Measurements from ENCODE around the gene KCTD1.

The KCTD1 gene

GRCh38 chr18:26532367-26533340 is 15.7 kb downstream of the KCTD1 start:
- H3K4me3 ChIP-seq (ENCODE audit: low read depth, low read length): no peak overlapping the region
- TF ChIP-seq, protein P1, sequence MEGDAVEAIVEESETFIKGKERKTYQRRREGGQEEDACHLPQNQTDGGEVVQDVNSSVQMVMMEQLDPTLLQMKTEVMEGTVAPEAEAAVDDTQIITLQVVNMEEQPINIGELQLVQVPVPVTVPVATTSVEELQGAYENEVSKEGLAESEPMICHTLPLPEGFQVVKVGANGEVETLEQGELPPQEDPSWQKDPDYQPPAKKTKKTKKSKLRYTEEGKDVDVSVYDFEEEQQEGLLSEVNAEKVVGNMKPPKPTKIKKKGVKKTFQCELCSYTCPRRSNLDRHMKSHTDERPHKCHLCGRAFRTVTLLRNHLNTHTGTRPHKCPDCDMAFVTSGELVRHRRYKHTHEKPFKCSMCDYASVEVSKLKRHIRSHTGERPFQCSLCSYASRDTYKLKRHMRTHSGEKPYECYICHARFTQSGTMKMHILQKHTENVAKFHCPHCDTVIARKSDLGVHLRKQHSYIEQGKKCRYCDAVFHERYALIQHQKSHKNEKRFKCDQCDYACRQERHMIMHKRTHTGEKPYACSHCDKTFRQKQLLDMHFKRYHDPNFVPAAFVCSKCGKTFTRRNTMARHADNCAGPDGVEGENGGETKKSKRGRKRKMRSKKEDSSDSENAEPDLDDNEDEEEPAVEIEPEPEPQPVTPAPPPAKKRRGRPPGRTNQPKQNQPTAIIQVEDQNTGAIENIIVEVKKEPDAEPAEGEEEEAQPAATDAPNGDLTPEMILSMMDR (IDR thresholded peaks at IDR 0.05; ENCODE audit: low read depth, low read length, missing control alignments): no peak
- no peak for DNase-seq (ENCODE audit: low read depth)

GRCh38 chr18:26531605-26532298 is 16.6 kb downstream of the KCTD1 start:
- DNase-seq (ENCODE audit: low read depth): no peak
- H3K4me3 ChIP-seq (ENCODE audit: low read depth, low read length): no peak overlapping the region
- TF ChIP-seq, protein P1 (IDR thresholded peaks at IDR 0.05; ENCODE audit: low read depth, low read length, missing control alignments): no peak

DNA sequence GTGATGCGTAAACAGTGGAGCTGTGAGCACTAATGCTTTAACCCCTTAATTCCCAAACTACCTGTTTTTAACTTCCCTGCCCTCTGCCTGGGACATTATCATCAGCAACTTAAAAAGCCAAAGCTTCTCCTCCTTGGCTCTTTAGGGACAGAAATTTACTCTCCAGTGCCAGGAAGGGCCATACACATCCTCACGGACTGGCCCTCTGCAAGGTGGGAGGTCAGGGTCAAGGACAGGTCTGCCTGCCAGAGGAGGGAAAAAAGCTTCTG is 21.5 kb downstream of the KCTD1 start:
- TF ChIP-seq, protein P1 (IDR thresholded peaks at IDR 0.05; ENCODE audit: low read depth, low read length, missing control alignments): no peak
- H3K4me3 ChIP-seq (ENCODE audit: low read depth, low read length): no peak overlapping the region
- DNase-seq (ENCODE audit: low read depth): no peak

GRCh38 chr18:26526128-26526965 is 22.0 kb downstream of the KCTD1 start:
- TF ChIP-seq, protein P1 (IDR thresholded peaks at IDR 0.05; ENCODE audit: low read depth, low read length, missing control alignments): no peak
- H3K4me3 ChIP-seq (ENCODE audit: low read depth, low read length): no peak overlapping the region
- no peak for DNase-seq (ENCODE audit: low read depth)

DNA sequence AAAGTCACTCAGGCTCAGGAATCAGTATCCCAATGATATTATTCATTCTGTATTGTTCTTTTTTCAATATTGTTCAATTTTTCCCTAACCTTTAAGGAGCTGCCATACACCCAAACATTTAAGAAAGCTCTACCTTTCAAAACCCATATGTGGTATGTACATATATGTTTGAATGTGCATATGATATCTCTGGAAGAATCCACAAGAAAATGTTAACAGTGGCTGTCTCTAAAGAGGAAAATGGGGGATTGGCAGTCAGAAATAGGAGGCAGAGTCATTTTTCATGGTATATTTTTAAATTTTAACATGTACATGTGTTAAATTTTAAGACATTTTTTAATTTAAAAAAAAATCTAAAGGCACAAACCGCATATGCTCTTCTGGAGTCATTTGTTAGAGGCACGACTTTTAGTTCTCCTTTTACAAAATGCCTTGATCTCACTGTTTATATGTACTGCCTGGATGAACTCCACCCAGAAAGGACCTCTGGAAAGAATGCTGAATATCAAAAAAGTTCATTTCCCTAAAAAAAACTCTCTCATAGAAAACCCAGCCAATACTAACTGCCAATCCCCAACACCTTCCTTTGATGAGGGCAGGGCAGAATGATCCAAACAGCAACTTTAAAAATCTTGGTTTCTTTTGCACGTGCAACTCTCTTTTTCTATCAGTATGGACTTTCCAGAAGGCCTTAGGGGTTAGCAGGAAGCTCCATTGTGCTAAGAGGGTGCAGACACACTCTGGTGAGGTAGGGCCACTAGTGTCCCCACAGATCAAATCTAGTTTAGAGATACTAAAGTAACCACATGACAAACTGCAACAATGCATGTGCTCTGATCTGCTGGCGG is 23.6 kb downstream of the KCTD1 start:
- H3K4me3 ChIP-seq (ENCODE audit: low read depth, low read length): no peak overlapping the region
- TF ChIP-seq, protein P1 (IDR thresholded peaks at IDR 0.05; ENCODE audit: low read depth, low read length, missing control alignments): no peak
- DNase-seq (ENCODE audit: low read depth): no peak

GRCh38 chr18:26524002-26524401 is 24.4 kb downstream of the KCTD1 start:
- H3K4me3 ChIP-seq (ENCODE audit: low read depth, low read length): no peak overlapping the region
- no peak for DNase-seq (ENCODE audit: low read depth)
- TF ChIP-seq, protein P1 (IDR thresholded peaks at IDR 0.05; ENCODE audit: low read depth, low read length, missing control alignments): no peak
